ENCODE measurements around the gene C1QA.

GRCh38 chr1:22639286-22639685 lies 2.9 kb downstream of the C1QA start:
- TF ChIP-seq, protein P1, sequence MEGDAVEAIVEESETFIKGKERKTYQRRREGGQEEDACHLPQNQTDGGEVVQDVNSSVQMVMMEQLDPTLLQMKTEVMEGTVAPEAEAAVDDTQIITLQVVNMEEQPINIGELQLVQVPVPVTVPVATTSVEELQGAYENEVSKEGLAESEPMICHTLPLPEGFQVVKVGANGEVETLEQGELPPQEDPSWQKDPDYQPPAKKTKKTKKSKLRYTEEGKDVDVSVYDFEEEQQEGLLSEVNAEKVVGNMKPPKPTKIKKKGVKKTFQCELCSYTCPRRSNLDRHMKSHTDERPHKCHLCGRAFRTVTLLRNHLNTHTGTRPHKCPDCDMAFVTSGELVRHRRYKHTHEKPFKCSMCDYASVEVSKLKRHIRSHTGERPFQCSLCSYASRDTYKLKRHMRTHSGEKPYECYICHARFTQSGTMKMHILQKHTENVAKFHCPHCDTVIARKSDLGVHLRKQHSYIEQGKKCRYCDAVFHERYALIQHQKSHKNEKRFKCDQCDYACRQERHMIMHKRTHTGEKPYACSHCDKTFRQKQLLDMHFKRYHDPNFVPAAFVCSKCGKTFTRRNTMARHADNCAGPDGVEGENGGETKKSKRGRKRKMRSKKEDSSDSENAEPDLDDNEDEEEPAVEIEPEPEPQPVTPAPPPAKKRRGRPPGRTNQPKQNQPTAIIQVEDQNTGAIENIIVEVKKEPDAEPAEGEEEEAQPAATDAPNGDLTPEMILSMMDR (IDR thresholded peaks at IDR 0.05), result no peak
- no peak for TF ChIP-seq POLR2A (IDR thresholded peaks at IDR 0.05)

Data from Peyer's patch (tissue), 4 donors.